NCI-H345 treated with DMSO at 0.1 percent for 48 hours (cell line): ENCODE measurements around the gene ITPR1.

ENCODE experiments used
- DNase-seq: peaks from one replicate; lab custom pipeline; 2025; ENCODE audit not compliant: unreplicated experiment; lab: John Stamatoyannopoulos, UW

Gene ITPR1

GRCh38 chr3:4633078-4634004 is 140.2 kb downstream of the ITPR1 start:
- DNase-seq = peak; percentile 22

GRCh38 chr3:4634894-4635293 is 141.7 kb downstream of the ITPR1 start:
- DNase-seq = no peak

DNA sequence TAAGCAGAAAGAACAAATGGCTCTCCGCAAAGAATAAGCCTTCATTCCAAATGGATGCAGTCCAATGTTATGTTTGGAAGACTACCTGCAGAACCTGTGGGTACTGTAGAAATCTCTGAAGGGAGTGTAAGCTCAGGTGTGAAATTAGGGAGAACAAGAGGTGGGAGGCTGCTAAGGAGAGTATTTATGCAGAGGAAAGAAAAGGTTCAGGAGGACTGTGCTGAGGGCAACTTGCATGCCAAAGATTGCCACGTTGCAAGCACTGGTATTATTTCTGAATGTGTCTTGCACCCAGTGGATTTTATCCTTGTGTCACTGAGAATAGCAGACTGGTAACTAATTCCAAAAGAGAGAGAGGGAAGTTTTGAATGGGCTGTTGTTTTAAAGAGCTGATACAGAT is 144.1 kb downstream of the ITPR1 start:
- DNase-seq = no peak

DNA sequence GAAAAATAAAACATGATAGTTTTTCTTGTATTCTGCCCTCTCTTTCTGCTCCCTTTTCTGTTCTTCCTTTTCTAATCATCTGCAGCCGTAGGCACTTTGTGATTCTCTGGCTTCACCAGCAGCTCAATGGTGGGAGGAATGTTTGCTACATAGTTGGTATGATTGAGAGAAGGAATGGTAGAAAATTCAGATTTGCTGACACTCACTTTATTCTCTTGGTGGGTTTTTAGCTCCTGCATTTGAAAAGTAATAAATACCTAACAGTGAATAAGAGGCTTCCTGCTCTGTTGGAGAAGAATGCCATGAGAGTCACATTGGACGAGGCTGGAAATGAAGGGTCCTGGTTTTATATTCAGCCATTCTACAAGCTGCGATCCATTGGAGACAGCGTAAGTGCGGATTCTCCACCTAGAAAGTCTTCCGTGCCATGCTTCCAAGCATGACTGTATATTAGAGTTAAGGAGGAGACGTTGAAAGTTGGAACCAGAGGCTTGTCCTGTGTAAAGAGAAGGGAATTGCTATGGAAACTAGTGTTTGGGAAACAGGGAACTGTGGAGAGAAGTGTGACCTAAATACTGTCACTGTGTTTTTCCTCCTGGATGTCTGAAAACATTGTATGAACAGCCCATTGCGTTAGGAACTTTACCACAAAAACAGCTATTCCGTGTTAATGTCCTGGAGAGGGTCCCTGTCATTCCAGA is 148.9 kb downstream of the ITPR1 start:
- no peak for DNase-seq

DNA sequence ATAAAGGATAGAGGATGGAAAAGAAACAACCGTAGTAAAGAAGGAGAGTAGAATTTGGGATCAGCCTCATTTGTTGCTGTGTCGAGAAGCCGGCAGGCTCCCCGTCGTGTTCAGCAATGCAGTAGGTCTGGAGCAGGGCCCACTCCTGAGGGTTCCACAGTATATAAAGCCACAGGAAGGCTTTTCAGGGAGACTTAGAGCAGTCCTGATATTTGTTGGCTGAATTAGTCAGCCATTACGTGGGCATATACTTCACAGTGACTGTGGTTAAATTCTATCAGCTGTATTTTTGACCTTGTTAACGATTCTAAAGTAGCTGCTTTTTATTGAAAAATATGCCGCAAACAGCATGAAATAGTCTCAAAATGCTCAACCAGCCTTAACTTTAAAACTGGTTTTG is 149.5 kb downstream of the ITPR1 start:
- no peak for DNase-seq

DNA sequence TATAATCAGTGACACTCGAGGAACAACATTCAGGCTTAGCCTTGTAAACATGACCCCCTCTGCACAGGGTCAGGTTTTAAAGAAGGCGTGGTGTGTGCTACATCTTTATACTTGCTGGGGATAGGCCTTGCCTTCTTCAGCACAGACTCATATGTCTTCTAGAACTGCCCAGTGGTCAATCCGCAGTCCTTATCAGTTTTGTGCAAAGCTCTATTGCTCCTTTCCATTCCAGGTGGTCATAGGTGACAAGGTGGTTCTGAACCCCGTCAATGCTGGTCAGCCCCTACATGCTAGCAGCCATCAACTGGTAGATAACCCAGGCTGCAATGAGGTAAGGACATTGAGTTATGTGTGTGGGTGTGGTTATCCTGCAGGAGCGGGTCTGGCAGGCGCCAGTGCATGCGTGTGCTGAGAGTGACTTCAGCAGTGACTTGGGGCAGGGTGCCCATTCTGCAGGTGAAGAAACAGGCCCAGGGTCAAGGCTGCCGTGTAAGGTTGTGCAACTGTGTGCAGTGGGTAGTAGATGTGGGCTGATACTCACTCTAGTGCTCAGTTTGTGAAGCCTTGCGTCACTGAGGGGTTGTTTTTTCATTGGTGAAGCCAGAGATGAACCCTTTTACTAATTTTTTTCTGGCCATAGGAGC is 150.9 kb downstream of the ITPR1 start:
- no peak for DNase-seq

- DNase-seq = no peak
Observed at GRCh38 chr3:4644951-4645350, 151.8 kb downstream of the ITPR1 start.

GRCh38 chr3:4645468-4645867 is 152.3 kb downstream of the ITPR1 start:
- DNase-seq = no peak

DNA sequence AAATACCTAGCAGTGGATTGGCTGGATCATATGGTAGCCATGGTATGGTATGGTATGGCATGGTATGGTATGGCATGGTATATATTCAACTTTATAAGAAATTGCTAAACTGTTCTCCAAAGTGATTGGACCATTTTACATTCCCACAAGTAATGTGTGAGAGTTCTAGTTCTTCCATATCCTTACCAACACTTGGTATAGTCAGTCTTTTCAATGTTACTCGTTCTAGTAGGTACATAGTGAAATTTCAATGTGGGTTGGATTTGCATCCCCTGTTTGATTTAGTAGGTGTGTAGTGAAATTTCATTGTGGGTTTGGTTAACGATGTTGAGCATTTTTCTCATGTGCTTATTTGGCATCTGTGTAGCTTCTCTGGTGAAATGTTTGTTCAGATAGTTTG is 154.3 kb downstream of the ITPR1 start:
- no peak for DNase-seq

DNA sequence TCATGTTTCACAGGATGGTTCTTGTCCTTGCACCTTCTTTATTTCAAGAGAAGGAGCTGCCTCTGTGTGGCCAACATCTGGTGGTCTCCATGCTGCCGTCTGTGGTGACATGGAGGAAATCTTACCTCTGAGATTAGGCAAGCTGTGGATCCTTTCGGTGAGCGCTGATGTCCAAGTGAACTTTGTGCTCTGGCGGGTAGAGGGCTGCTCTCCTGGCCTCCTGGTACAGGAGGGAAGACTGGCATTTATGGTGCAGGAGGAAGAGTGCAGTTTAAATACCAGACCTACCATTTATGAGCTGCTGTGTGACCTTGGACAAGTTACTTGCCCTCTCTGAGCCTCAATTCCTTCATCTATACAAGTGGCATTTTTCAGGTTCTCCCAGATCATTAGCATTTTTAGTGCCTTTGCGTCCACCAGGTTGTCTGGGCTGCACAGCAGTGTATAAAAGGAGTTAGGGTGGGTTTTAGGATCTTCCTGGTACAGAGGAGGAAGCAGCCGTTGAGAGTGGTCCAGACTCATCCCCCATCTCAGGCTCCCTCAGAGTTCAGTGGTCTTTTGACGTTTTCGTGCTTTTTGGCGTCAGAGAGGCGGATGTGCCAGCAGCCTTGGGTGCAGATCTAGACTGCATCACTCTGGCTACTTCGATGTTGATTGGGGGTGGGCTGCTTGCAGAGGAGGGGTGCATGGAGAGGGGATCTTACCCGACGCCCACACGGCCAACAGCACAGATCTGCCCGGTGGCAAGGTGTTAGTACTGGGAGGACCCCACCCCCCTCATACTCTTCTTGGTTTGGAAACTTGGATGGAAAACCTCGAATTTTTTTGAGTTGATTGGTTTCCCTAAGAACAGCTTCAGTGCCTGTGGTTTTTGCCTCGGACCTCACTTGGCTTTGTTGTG is 162.2 kb downstream of the ITPR1 start:
- DNase-seq = no peak

GRCh38 chr3:4656059-4656458 is 162.9 kb downstream of the ITPR1 start:
- DNase-seq = peak; percentile 38

- no peak for DNase-seq
Observed at GRCh38 chr3:4656626-4657328, 163.6 kb downstream of the ITPR1 start.

- DNase-seq = no peak
Observed at GRCh38 chr3:4660936-4661335, 167.8 kb downstream of the ITPR1 start.

DNA sequence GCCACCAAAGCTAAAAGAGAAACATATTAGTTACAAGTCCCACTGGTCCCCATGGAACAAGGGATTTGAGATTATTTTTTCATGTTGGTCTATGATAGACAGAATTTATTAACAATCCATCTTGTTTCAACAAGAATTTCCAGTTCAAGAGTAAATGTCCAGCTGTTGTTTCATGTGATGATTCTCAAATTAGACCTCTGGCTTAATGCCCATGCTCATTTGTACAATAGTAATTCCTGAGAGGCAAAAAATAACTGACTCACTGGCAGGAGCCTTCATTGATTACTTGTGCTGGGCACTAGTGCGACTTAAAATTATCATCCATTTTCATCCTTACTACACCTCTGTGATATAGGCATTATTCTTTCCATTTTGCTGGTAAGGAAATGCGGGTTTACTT is 171.3 kb downstream of the ITPR1 start:
- DNase-seq = no peak

GRCh38 chr3:4665197-4665596 is 172.0 kb downstream of the ITPR1 start:
- DNase-seq = no peak

DNA sequence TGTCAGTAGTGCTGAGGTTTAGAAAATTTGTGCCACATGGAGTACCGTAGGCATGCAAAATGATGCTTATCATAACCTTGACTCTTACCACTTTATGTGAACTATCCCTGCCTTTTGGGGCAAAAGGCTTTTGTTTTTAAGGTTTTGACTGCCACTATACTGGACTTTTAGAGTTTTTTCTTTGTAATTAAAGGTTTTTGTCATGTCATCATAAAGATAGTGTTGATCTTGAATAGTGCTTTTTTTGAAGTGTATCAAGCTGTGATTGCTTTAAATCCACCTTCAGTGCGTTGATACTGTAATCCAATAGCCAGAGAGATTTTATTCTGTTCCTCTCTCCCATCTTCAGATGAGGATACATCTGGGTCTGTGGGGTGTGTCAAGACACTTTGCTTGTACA is 172.9 kb downstream of the ITPR1 start:
- no peak for DNase-seq

DNA sequence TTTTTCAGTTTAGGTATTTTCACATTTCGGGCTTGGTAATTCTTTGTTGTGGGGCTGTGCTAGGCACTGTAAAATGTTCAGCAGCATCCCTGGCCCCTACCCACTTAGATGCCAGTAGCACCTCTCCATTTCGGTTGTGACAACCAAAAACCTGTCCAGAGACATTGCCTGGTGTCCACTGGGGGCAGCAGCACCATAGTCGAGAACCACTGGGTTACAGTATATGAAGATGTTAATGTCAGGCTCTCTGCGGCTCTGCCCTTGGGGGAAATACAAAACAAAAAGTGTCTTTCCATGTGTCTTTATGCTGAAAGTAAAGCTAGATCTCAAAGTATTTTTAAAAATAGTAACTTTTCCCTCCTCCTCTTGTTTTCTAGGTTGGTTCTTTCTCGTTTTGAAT is 177.2 kb downstream of the ITPR1 start:
- DNase-seq = no peak

GRCh38 chr3:4672725-4673275 is 179.7 kb downstream of the ITPR1 start:
- no peak for DNase-seq

- DNase-seq = no peak
Observed at GRCh38 chr3:4674216-4674615, 181.1 kb downstream of the ITPR1 start.

DNA sequence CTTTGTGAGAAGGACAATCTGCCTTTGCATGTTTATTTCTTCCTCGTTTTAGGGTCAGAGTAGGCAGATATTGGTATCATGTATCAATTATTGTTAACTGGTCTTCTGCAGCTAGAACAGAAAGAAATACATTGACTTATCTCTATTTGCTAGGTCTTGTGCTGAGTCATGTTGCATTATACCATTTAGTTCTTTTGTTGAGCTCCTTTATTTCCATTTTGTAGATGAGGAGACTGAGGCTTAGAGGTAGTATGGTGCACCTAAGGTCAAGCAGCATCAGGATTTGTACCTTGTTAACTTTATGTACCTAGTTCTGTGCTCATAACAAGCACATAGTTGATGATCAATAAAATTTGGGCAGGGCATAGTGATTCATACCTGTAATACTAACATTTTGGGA is 182.6 kb downstream of the ITPR1 start:
- no peak for DNase-seq
